ENCODE results near the gene KRTAP9-6. TPM values are rescaled to one million over a fixed set of nuclear protein-coding genes. Genes with fewer than 3 reads are reported as not detected.

KRTAP9-6 gene
- total RNA-seq, 4 donors from 2014 or later = not detected

DNA sequence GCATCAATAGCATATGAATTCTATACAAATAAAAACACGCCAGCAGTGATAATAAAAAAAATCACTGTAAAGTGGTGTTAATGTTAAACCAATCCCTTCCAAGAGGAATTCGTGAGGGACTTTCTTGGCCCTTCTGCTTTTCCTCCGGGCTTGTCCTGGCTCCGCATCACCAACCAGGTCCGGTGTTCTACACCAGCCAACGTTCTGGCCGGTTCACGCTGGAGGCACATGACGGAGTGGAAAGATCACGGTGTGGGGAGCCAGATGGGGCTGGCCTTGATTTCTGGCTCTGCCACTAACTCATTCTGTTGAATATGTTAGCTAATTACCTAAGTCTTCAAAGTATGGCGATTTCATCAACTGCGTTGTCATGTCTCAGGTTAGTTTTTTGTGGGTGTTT is 38.9 kb downstream of the KRTAP9-6 start:
- Histone ChIP-seq H3K9me3 (no peaks in the 10 kb centered on the region), H3K4me1 (peaks cover 0 to 5% (median 0%) of the 10 kb centered on the region in 3 donors), H3K36me3 (no peaks in the 10 kb centered on the region), H3K4me3 (no peak overlapping the region), H3K27me3 (peaks cover 16% of the 10 kb centered on the region), H3K27ac (no peak overlapping the region)
- WGBS, 2 donors (ENCODE audit: low coverage in 1 of 2) = 76 to 92% methylated on average over 10 to 12 of the region's 12 CpGs
- no peak for ATAC-seq
- no peak for TF ChIP-seq POLR2A (IDR thresholded peaks at IDR 0.05)
- TF ChIP-seq POLR2AphosphoS5 (IDR thresholded peaks at IDR 0.05) = no peak
- no peak for TF ChIP-seq EP300 (IDR thresholded peaks at IDR 0.05)
- TF ChIP-seq CTCF (IDR thresholded peaks at IDR 0.05) = no peak

DNA sequence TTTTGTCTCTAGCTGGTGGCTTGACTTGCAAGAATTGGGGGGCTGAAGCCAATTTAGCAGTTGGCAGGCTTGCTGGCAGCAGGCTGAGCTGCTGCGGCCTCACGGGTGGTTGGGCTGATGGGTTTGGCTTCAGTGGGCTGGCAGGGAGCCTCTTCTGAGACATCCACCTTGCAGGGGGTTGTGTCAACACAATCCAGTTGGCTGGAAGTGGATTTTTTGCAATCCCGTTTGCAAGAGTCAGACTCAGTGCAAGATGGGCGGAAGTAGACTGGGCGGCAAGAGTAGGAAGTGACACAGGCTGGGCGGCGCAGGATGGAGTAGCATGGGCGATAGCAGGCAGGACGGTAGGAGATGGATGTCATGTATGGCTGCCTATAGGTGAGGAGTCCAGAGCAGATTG is 42.5 kb downstream of the KRTAP9-6 start:
- Histone ChIP-seq H3K9me3 (no peaks in the 10 kb centered on the region), H3K4me1 (peaks cover 0 to 5% (median 0%) of the 10 kb centered on the region in 3 donors), H3K27ac (no peak overlapping the region), H3K4me3 (no peak overlapping the region), H3K36me3 (no peaks in the 10 kb centered on the region), H3K27me3 (peaks cover 23% of the 10 kb centered on the region)
- TF ChIP-seq EP300 (IDR thresholded peaks at IDR 0.05) (no peak), POLR2AphosphoS5 (IDR thresholded peaks at IDR 0.05) (no peak), CTCF (IDR thresholded peaks at IDR 0.05) (no peak), POLR2A (IDR thresholded peaks at IDR 0.05) (no peak)
- no peak for ATAC-seq
- WGBS, 2 donors (ENCODE audit: low coverage in 1 of 2) = 77 to 93% methylated on average over 3 to 7 of the region's 9 CpGs

DNA sequence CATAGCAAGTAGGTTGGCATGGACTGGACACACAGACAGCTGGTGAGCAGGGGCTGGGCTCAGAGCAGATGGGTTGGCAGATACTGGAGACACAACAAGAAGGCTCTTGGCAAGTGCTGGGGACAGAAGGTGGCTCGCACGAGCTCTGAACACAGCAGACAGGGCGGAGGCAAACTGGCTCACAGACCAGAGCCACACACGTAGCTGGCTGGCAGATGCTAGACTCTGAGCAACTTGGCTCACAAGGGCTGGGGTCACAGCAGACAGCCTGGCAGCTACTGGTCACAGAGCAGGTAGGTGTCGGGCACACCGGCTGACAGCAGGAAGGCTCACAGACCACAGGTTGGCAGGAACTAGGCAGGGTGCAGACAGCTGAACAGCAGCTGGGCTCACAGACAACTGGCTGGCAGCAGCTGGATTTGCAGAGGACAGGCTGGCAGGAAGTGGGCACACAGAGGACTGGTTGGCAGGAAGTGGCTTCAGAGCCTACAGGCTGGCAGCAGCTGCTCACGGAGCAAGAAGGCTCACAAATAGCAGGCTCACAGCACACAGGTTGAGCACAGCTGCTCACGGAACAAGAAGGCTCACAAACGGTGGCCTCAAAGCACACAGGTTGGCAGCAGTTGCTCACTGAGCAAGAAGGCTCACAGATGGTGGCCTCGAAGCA is 43.2 kb downstream of the KRTAP9-6 start:
- peak; percentile 22 for ATAC-seq
- Histone ChIP-seq H3K9me3 (no peaks in the 10 kb centered on the region), H3K4me1 (peaks cover 0 to 5% (median 0%) of the 10 kb centered on the region in 3 donors), H3K4me3 (no peak overlapping the region), H3K36me3 (no peaks in the 10 kb centered on the region), H3K27ac (no peak overlapping the region), H3K27me3 (peaks cover 25% of the 10 kb centered on the region)
- 54 to 63% methylated on average over 6 of the region's 10 CpGs for WGBS, 2 donors (ENCODE audit: low coverage in 1 of 2)
- TF ChIP-seq POLR2A (IDR thresholded peaks at IDR 0.05) = no peak
- TF ChIP-seq POLR2AphosphoS5 (IDR thresholded peaks at IDR 0.05) = no peak
- TF ChIP-seq CTCF (IDR thresholded peaks at IDR 0.05) = no peak
- TF ChIP-seq EP300 (IDR thresholded peaks at IDR 0.05) = no peak

DNA sequence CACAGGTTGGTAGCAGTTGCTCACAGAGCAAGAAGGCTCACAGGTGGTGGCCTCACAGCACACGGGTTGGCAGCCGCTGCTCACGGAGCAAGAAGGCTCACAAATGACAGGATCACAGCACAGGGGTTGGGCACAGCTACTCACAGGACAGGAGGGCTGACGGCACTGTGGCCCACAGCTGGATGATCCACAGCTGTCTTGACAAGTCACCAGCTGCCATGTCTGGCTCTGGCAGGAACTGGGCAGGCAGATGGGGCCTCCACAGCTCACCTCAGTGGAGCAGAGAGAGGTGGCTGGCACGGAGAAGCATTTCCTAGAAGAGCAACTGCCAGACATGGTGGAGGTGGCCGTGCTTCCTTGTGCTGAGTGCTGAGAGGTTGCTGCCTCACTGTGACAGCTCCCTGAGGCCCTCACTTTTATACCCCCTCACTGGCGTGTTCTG is 43.8 kb downstream of the KRTAP9-6 start, which contains the start of gene KRTAP16-1:
Gene KRTAP16-1 (minus strand): TSS at position 392 of the 442 bp plus-strand sequence. CDS start 56 bp downstream, at position 336.
- Histone ChIP-seq H3K36me3 (no peaks in the 10 kb centered on the region), H3K27ac (no peak within 1 kb of the TSS), H3K9me3 (no peaks in the 10 kb centered on the region), H3K4me3 (no peak within 1 kb of the TSS), H3K27me3 (peaks cover 25% of the 10 kb centered on the region), H3K4me1 (peaks cover 0 to 5% (median 0%) of the 10 kb centered on the region in 3 donors)
- 75% methylated on average over 1 of the region's 7 CpGs; no CpG with 5 or more reads in 1 of the 2 donors for WGBS, 2 donors (ENCODE audit: low coverage in 1 of 2)
- TF ChIP-seq CTCF (IDR thresholded peaks at IDR 0.05) (no peak), EP300 (IDR thresholded peaks at IDR 0.05) (no peak), POLR2AphosphoS5 (IDR thresholded peaks at IDR 0.05) (no peak), POLR2A (IDR thresholded peaks at IDR 0.05) (no peak)
- ATAC-seq = no peak

DNA sequence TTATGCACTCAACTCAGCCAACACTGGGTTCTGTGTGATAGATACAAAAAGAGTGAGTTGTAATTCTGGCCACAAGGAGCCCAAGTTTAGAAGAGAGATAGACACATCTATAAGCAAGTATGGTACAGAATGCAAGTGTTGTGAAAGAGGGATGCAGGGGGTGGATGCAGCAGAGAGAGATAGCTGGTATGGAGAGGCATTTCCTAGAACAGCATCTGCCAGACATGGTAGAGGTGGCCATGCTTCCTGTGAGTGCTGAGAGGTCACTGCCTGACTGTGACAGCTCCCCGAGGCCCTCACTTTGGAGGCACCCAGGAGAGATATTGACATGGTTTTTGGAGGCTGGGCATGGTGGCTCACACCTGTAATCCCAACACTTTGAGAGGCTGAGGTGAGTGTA is 45.9 kb downstream of the KRTAP9-6 start:
- Histone ChIP-seq H3K4me1 (peaks cover 0 to 5% (median 0%) of the 10 kb centered on the region in 3 donors), H3K27ac (no peak overlapping the region), H3K36me3 (no peaks in the 10 kb centered on the region), H3K27me3 (peaks cover 43% of the 10 kb centered on the region), H3K9me3 (no peaks in the 10 kb centered on the region), H3K4me3 (no peak overlapping the region)
- 89% methylated on average over 1 of the region's 1 CpG; no CpG with 5 or more reads in 1 of the 2 donors for WGBS, 2 donors (ENCODE audit: low coverage in 1 of 2)
- TF ChIP-seq POLR2AphosphoS5 (IDR thresholded peaks at IDR 0.05) (no peak), CTCF (IDR thresholded peaks at IDR 0.05) (no peak), POLR2A (IDR thresholded peaks at IDR 0.05) (no peak), EP300 (IDR thresholded peaks at IDR 0.05) (no peak)
- ATAC-seq = no peak
